Measurements from ENCODE around the gene CASK.

The CASK gene

GRCh38 chrX:41870719-41871151 is 52.6 kb downstream of the CASK start:
- no peak for TF ChIP-seq CTCF (conservative IDR thresholded peaks at IDR 0.05; ENCODE audit: control insufficient read depth, insufficient read depth, low read depth, low read length)
- H3K4me3 ChIP-seq (ENCODE audit: control insufficient read depth, low read depth, low read length), result no peak overlapping the region
- no peak for DNase-seq (ENCODE audit: low read depth)

- no peak for DNase-seq (ENCODE audit: low read depth)
- H3K4me3 ChIP-seq (ENCODE audit: control insufficient read depth, low read depth, low read length), result no peak overlapping the region
- TF ChIP-seq CTCF (conservative IDR thresholded peaks at IDR 0.05; ENCODE audit: control insufficient read depth, insufficient read depth, low read depth, low read length), result no peak
These were observed 54.9 kb downstream of the CASK start for GRCh38 chrX:41868392-41868977.

GRCh38 chrX:41863343-41864203 is 59.8 kb downstream of the CASK start:
- H3K4me3 ChIP-seq (ENCODE audit: control insufficient read depth, low read depth, low read length), result no peak overlapping the region
- TF ChIP-seq CTCF (conservative IDR thresholded peaks at IDR 0.05; ENCODE audit: control insufficient read depth, insufficient read depth, low read depth, low read length), result peak; percentile 17
- no peak for DNase-seq (ENCODE audit: low read depth)

- H3K4me3 ChIP-seq (ENCODE audit: control insufficient read depth, low read depth, low read length), result no peak overlapping the region
- no peak for DNase-seq (ENCODE audit: low read depth)
- no peak for TF ChIP-seq CTCF (conservative IDR thresholded peaks at IDR 0.05; ENCODE audit: control insufficient read depth, insufficient read depth, low read depth, low read length)
These were observed 60.7 kb downstream of the CASK start for GRCh38 chrX:41862562-41863184.

- no peak overlapping the region for H3K4me3 ChIP-seq (ENCODE audit: control insufficient read depth, low read depth, low read length)
- TF ChIP-seq CTCF (conservative IDR thresholded peaks at IDR 0.05; ENCODE audit: control insufficient read depth, insufficient read depth, low read depth, low read length), result no peak
- DNase-seq (ENCODE audit: low read depth), result no peak
These were observed 65.1 kb downstream of the CASK start for GRCh38 chrX:41858161-41858775.

- no peak for DNase-seq (ENCODE audit: low read depth)
- H3K4me3 ChIP-seq (ENCODE audit: control insufficient read depth, low read depth, low read length), result no peak overlapping the region
- no peak for TF ChIP-seq CTCF (conservative IDR thresholded peaks at IDR 0.05; ENCODE audit: control insufficient read depth, insufficient read depth, low read depth, low read length)
These were observed 65.7 kb downstream of the CASK start for GRCh38 chrX:41857670-41858069.

Measured in fibroblast of mammary gland (primary cell).